ENCODE measurements around the gene GKN1. TPM values are rescaled to one million over a fixed set of nuclear protein-coding genes. Genes with fewer than 3 reads are reported as not detected.

Gene GKN1
- total RNA-seq, 1 donor from 2014 or later, result not detected

GRCh38 chr2:68937346-68938055 lies 36.9 kb upstream of the GKN1 start:
- TF ChIP-seq CTCF (IDR thresholded peaks at IDR 0.05), result no peak
- intact Hi-C loops (cut with micrococcal nuclease), result no loop called here
- H3K4me3 Mint-ChIP-seq, result no peak overlapping the region
- POLR2A ChIA-PET, result no interaction called here
- H3K36me3 Mint-ChIP-seq (ENCODE audit: low read depth), result no peaks in the 10 kb centered on the region
- peaks cover 8% of the 10 kb centered on the region for H3K9me3 Mint-ChIP-seq
- peaks cover 26% of the 10 kb centered on the region for H3K27me3 Mint-ChIP-seq
- CTCF ChIA-PET, result no interaction called here
- no peaks in the 10 kb centered on the region for H3K4me1 Mint-ChIP-seq
- ATAC-seq (ENCODE audit: low read depth) (no peak), DNase-seq (no peak)
- H3K27ac Mint-ChIP-seq, result no peak overlapping the region

- ChIA-PET POLR2A (no interaction called here), CTCF (no interaction called here)
- no peak overlapping the region for H3K27ac Mint-ChIP-seq
- DNase-seq, result no peak
- H3K4me3 Mint-ChIP-seq, result no peak overlapping the region
- peaks cover 34% of the 10 kb centered on the region for H3K27me3 Mint-ChIP-seq
- H3K4me1 Mint-ChIP-seq, result no peaks in the 10 kb centered on the region
- TF ChIP-seq CTCF (IDR thresholded peaks at IDR 0.05), result no peak
- no peaks in the 10 kb centered on the region for H3K36me3 Mint-ChIP-seq (ENCODE audit: low read depth)
- ATAC-seq (ENCODE audit: low read depth), result no peak
- H3K9me3 Mint-ChIP-seq, result peaks cover 8% of the 10 kb centered on the region
- intact Hi-C loops (cut with micrococcal nuclease), result no loop called here
Measured at GRCh38 chr2:68938938-68939337, 35.5 kb upstream of the GKN1 start.

- POLR2A ChIA-PET, result no interaction called here
- intact Hi-C loops (cut with micrococcal nuclease), result no loop called here
- no peak for ATAC-seq (ENCODE audit: low read depth)
- peaks cover 42% of the 10 kb centered on the region for H3K27me3 Mint-ChIP-seq
- H3K27ac Mint-ChIP-seq, result no peak overlapping the region
- no peaks in the 10 kb centered on the region for H3K4me1 Mint-ChIP-seq
- H3K9me3 Mint-ChIP-seq, result peaks cover 8% of the 10 kb centered on the region
- CTCF ChIA-PET, result no interaction called here
- DNase-seq, result no peak
- no peak for TF ChIP-seq CTCF (IDR thresholded peaks at IDR 0.05)
- no peaks in the 10 kb centered on the region for H3K36me3 Mint-ChIP-seq (ENCODE audit: low read depth)
- no peak overlapping the region for H3K4me3 Mint-ChIP-seq
Measured at GRCh38 chr2:68939962-68940361, 34.5 kb upstream of the GKN1 start.

- intact Hi-C loops (cut with micrococcal nuclease), result no loop called here
- ATAC-seq (ENCODE audit: low read depth), result no peak
Measured at GRCh38 chr2:68940369-68940768, 34.1 kb upstream of the GKN1 start.

GRCh38 chr2:68942827-68943226 lies 31.6 kb upstream of the GKN1 start:
- ATAC-seq (ENCODE audit: low read depth) (no peak), DNase-seq (no peak)
- H3K4me1 Mint-ChIP-seq, result no peaks in the 10 kb centered on the region
- TF ChIP-seq CTCF (IDR thresholded peaks at IDR 0.05), result no peak
- H3K4me3 Mint-ChIP-seq, result no peak overlapping the region
- CTCF ChIA-PET, result interaction anchor here (1.0 to 2.1 kb wide), 4 partner anchors 9 to 479 kb away, joined by 3 to 10 read pairs (median 4); no protein-coding TSS in a partner anchor
- POLR2A ChIA-PET, result no interaction called here
- H3K27ac Mint-ChIP-seq, result no peak overlapping the region
- H3K9me3 Mint-ChIP-seq, result peaks cover 12% of the 10 kb centered on the region
- intact Hi-C loops (cut with micrococcal nuclease), result loop anchor here (1.0 kb wide), 1 partner anchor 364 kb away; no protein-coding TSS in a partner anchor
- H3K27me3 Mint-ChIP-seq, result peaks cover 44% of the 10 kb centered on the region
- no peaks in the 10 kb centered on the region for H3K36me3 Mint-ChIP-seq (ENCODE audit: low read depth)

More at GRCh38 chr2:68940369-68940768, 34.1 kb upstream of the GKN1 start:
- DNase-seq, result no peak
- no peak overlapping the region for H3K27ac Mint-ChIP-seq
- ChIA-PET CTCF (no interaction called here), POLR2A (no interaction called here)
- no peak overlapping the region for H3K4me3 Mint-ChIP-seq
- H3K9me3 Mint-ChIP-seq, result peaks cover 8% of the 10 kb centered on the region
- peaks cover 42% of the 10 kb centered on the region for H3K27me3 Mint-ChIP-seq
- no peaks in the 10 kb centered on the region for H3K36me3 Mint-ChIP-seq (ENCODE audit: low read depth)
- no peak for TF ChIP-seq CTCF (IDR thresholded peaks at IDR 0.05)
- H3K4me1 Mint-ChIP-seq, result no peaks in the 10 kb centered on the region

All from activated B cell treated with CpG ODN at 0.5 μM for 24 hours (primary cell).